Right cardiac atrium (tissue), 5 donors: ENCODE data around the gene CFAP92. TPM values are rescaled to one million over a fixed set of nuclear protein-coding genes. Genes with fewer than 3 reads are reported as not detected.

Experiments
- ATAC-seq, 2 donors: fragments of 200-7000 bp; cut with Tn5 transposase; one replicate each; pipeline versions ENCODE4 v1.8.0 to v1.9.1; 2020; ENCODE audit warnings: moderate library complexity in 2 of 2, mild to moderate bottlenecking in 1 of 2
- DNase-seq, 3 donors: peaks; one replicate each; pipeline ENCODE4 v3.0.0-alpha.2; 2020
- H3K27ac ChIP-seq: one replicate; pipeline ENCODE4 v1.5.1; 2013; ENCODE audit warnings: mild to moderate bottlenecking, low read length, control low read depth, moderate library complexity
- H3K27me3 ChIP-seq: one replicate; pipeline ENCODE4 v1.6.1; 2013; ENCODE audit not compliant: control insufficient read depth, insufficient read depth
- H3K4me1 ChIP-seq: one replicate; pipeline ENCODE4 v1.6.1; 2013; ENCODE audit warnings: low read length; ENCODE audit not compliant: control insufficient read depth, insufficient read depth
- H3K4me3 ChIP-seq: one replicate; pipeline ENCODE4 v1.5.1; 2013; ENCODE audit warnings: low read length, control low read depth
- H3K9me3 ChIP-seq: one replicate; pipeline ENCODE4 v1.6.1; 2013; ENCODE audit warnings: low read length; ENCODE audit not compliant: control insufficient read depth
- WGBS: extraction: QIAGEN DNeasy Blood & Tissue Kit; methylation state at CpG from one replicate; pipeline ENCODE4 v1.1.7; 2013; 5-methylcytosine and 5-hydroxymethylcytosine counted together
- intact Hi-C, 4 donors: fragments of 100-400 bp; cut with DNase I; formaldehyde crosslinking; loops; one replicate each; pipeline versions ENCODE4 v1.11.0 to v1.14.0; 2022 to 2023
- polyA plus RNA-seq: library from polyadenylated mRNA; stranded (reverse); fragments of 200-250 nt; gene quantifications from one replicate; pipeline ENCODE4 v1.2.3, GENCODE V29; 2013
- total RNA-seq, 4 donors: library from RNA; stranded (reverse); fragmentation: NEBNext Ultra II Directional; extraction: Animal tissue kit (Norgen Biotek cat#: 25700); gene quantifications; one replicate each; pipeline ENCODE4 v1.2.1, GENCODE V29; 2021
- donor health status: healthy with polysubstance abuse.
- donor health status: DM: no; HTN: yes; CAD: no.
- donor health status: DM: no; HTN: no; CAD: no.
- donor health status: DM: no; HTN: yes; CAD: no; lungs with severe emphysema.
- donor health status: DM: yes; HTN: yes; CAD: no.

Gene CFAP92
- total and polyA plus RNA-seq, 5 donors = 0.06 to 1.0 (median 0.63) TPM

DNA sequence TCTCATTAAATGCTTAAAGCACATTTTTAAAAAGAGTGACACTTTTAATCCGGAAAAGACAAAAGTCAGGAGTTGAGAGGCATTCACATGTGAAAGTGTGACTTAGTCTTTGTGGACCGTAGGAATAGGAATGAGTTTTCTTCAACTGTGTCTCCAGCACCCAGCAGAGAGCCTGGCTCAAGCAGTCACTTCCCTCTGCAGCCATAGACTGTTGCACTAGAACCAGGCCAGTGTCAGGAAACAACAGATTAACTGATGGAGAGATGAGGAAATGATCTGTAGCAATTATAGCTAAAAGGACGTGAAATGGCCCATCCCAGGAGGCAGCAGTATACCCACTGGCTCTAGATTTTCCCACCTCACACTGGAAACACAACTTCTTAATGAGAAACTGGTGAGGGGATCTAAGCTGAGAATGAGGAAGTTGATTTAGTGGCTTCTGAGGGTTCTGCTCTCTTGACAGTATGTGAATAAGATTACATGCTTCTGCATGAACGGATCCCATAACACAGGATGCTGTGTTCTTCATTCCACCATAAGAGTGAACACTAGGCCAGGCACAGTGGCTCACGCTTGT lies 19.8 kb downstream of the CFAP92 start:
- Histone ChIP-seq H3K4me3 (no peak overlapping the region), H3K27me3 (no peaks in the 10 kb centered on the region), H3K27ac (no peak overlapping the region), H3K4me1 (no peaks in the 10 kb centered on the region), H3K9me3 (no peaks in the 10 kb centered on the region)
- no peak for ATAC-seq
- WGBS = 72% methylated on average over 5 of the region's 5 CpGs
- DNase-seq = no peak
- intact Hi-C loops = loop anchor here in 3 of 4 donors (5.0 to 10.0 kb wide), 3 partner anchors 111 to 281 kb away; partner anchors contain the start of gene COPG1 (in 2 of the 3)

DNA sequence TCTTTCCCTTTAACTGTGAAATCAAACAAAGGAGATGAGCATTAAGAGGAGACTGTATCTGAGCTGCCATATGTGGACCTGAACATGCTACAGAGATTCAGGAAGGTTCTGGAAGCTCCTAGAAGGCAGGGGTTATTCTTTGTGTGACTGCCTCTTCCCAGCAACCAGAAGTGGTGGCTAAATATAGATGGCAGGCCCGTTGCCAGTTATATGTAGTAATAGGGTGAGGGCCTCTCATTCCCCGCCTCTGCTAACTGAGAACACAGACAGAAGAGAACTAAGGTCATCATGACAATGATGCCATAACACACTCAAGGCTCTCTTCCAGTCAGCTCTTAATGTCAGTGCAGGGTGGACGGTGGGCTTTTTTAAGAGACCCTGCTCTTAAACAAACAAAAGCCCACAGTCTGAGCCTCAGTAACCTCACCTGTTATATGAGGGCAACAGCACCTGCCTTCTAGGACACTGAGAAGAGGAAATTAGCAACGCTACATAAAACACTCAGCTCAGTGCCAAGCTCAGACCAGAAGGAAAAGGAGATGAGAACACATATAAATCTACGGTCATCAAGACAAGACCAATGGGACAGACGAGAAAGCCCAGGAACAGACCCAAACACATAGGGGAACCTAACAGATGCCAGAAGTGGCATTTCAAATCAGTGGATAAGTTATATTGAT lies 22.3 kb downstream of the CFAP92 start:
- Histone ChIP-seq H3K27me3 (no peaks in the 10 kb centered on the region), H3K9me3 (no peaks in the 10 kb centered on the region), H3K27ac (no peak overlapping the region), H3K4me1 (no peaks in the 10 kb centered on the region), H3K4me3 (no peak overlapping the region)
- WGBS = 58% methylated on average over 6 of the region's 6 CpGs
- peak; percentile 81 to 84 for ATAC-seq
- peak in 2 of 3 donors; percentile 52 to 63 for DNase-seq
- intact Hi-C loops = loop anchor here (2.0 to 10.0 kb wide), 4 partner anchors 113 to 283 kb away; partner anchors contain the start of gene COPG1 (in 3 of the 4)

DNA sequence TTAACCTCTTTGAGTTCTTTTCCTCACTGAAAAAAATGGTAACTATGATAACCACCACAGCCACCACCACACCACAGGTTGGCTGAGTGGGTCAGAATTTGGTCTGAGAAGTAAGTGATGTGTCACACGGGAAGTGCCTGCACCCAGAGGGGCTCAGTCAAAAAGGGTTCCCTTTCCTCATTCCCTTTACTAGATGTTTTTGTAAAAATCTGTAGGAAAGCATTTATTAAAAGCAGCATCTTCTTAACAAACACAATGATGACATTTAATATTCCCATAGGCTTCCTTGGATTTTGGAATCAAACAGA lies 23.2 kb downstream of the CFAP92 start:
- intact Hi-C loops = loop anchor here (2.0 to 10.0 kb wide), 4 partner anchors 114 to 284 kb away; partner anchors contain the start of gene COPG1 (in 3 of the 4)
- H3K27ac ChIP-seq = no peak overlapping the region
- DNase-seq (no peak), ATAC-seq (no peak)
- H3K4me1 ChIP-seq = no peaks in the 10 kb centered on the region
- 34% methylated on average over 1 of the region's 1 CpG for WGBS
- no peak overlapping the region for H3K4me3 ChIP-seq
- H3K27me3 ChIP-seq = no peaks in the 10 kb centered on the region
- H3K9me3 ChIP-seq = no peaks in the 10 kb centered on the region

DNA sequence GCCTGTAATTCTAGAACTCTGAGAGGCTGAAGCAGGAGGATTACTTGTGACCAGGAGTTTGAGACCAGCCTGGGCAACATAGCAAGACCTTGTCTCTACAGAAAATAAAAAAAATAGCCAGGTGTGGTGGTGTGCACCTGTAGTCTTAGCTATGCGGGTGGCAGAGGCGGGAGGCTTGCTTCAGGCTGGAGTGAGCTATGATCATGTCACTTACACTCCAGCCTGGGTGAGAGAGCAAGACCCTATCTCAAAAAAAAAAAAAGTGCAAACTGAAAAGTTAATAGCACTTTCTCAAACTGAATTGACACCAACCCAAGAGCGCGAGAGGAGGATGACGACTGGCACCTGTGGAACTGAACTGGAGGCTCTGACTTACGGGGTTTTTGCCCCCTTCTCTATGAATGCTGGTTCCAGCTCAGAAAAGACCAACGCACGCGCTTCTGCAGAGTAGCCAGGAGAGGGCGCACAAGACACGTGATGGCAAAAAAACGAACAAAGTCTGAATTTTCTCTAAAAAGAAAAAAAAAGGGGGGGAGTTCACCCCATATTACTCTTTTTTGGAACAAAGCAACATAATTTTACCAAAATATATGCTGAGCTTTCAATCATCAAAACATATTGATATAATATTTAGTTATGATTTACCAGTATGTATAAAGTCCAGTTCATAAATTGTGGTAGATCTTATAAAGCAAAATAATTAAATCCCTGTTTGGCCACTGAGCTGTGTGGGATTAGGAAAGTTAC lies 23.7 kb downstream of the CFAP92 start:
- 9% methylated on average over 12 of the region's 12 CpGs for WGBS
- DNase-seq (peak in 2 of 3 donors; percentile 67 to 70), ATAC-seq (peak in 1 of 2 donors; percentile 41)
- H3K4me1 ChIP-seq = no peaks in the 10 kb centered on the region
- no peak overlapping the region for H3K4me3 ChIP-seq
- no peak overlapping the region for H3K27ac ChIP-seq
- H3K9me3 ChIP-seq = no peaks in the 10 kb centered on the region
- intact Hi-C loops = loop anchor here (2.0 to 10.0 kb wide), 4 partner anchors 115 to 285 kb away; partner anchors contain the start of gene COPG1 (in 3 of the 4)
- H3K27me3 ChIP-seq = no peaks in the 10 kb centered on the region

DNA sequence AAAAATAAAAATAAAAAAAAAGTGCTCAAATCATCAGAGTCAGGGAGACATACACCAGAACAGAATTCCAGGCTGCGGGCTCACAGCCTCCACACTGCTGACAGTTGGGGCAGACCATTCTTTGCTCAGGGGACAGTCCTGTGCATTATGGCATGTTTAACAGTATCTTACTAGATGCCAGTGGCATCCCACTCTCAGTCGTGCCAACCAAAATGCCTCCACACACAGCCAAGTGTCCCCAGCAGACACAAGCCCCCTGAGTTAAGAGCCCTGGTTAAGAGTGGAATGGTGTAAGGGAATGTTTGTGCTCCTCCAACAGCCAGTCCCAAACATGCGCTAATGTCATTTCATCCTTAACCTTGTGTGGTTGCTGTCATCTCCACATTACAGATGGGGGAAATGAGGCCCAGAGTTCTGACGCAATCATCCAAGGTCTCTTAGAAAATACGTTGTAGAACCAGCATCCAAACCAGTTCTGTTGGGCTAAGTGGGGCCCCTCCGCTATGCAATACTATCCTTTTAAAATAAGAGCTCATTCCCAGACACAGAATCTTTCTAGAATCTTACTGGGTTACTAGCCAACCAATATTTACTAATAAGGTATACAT lies 26.0 kb downstream of the CFAP92 start:
- intact Hi-C loops = no loop called here
- no peaks in the 10 kb centered on the region for H3K27me3 ChIP-seq
- DNase-seq = no peak
- 80% methylated on average over 6 of the region's 6 CpGs for WGBS
- no peak overlapping the region for H3K27ac ChIP-seq
- no peak overlapping the region for H3K4me3 ChIP-seq
- no peaks in the 10 kb centered on the region for H3K4me1 ChIP-seq
- H3K9me3 ChIP-seq = no peaks in the 10 kb centered on the region
- no peak for ATAC-seq

DNA sequence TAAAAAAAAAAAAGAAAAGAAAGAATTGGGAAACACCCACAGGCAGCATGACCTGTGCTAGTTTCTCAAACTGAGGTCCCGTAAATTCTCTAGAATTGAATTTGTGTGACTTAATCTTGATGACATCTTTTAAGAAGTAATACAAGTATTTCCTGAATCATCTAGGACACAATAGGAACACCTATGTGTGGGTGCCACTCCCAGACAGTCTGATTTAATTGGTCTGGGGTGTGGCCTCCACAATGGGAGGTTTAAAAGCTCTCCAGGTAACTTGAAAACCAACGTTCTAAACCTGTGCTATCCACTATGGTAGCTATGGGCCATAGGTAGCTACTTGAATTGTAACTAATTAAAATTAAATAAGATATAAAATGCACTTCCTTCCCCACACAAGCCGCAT lies 28.1 kb downstream of the CFAP92 start:
- Histone ChIP-seq H3K4me3 (no peak overlapping the region), H3K4me1 (no peaks in the 10 kb centered on the region), H3K9me3 (no peaks in the 10 kb centered on the region), H3K27me3 (no peaks in the 10 kb centered on the region), H3K27ac (no peak overlapping the region)
- ATAC-seq (no peak), DNase-seq (no peak)
- intact Hi-C loops = no loop called here
- 83% methylated on average over 3 of the region's 3 CpGs for WGBS

DNA sequence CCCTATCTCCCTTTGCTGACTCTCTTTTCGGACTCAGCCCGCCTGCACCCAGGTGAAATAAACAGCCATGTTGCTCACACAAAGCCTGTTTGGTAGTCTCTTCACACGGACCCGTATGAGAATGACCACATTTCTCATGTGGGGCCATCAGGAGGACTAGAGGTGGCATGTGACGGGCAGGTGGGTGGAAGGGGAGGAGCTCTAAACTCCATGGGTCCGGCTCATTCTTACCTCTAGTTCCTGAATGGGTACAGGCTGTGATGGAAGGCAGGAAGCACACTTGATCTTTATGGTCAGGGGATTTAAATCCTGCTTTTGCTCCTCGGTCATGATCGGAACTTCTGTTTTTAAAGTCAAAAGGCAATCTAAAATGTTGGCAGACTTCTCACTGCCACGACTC lies 28.6 kb downstream of the CFAP92 start:
- H3K4me3 ChIP-seq = no peak overlapping the region
- 83% methylated on average over 9 of the region's 9 CpGs for WGBS
- no peak for DNase-seq
- H3K9me3 ChIP-seq = no peaks in the 10 kb centered on the region
- H3K4me1 ChIP-seq = no peaks in the 10 kb centered on the region
- no peak overlapping the region for H3K27ac ChIP-seq
- no peak for ATAC-seq
- intact Hi-C loops = no loop called here
- H3K27me3 ChIP-seq = no peaks in the 10 kb centered on the region

DNA sequence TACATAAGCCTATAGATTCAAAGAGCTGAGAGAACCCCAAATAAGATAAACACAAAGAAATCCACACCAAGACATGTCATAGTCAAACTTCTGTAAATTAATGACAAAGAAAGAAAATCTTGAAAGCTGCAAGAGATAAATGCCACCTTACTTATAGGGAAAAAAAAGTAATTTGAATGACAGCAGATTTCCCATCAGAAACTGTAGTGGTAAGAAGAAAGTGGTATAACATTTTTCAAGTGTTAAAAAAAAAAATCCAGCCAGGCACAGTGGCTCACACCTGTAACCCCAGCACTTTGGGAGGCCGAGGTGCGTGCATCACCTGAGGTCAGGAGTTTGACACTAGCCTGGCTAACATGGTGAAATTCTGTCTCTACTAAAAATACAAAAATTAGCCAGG lies 37.4 kb downstream of the CFAP92 start:
- Histone ChIP-seq H3K27me3 (no peaks in the 10 kb centered on the region), H3K9me3 (no peaks in the 10 kb centered on the region), H3K4me1 (no peaks in the 10 kb centered on the region), H3K27ac (no peak overlapping the region), H3K4me3 (no peak overlapping the region)
- ATAC-seq (no peak), DNase-seq (no peak)
- 93% methylated on average over 2 of the region's 2 CpGs for WGBS
- intact Hi-C loops = no loop called here

DNA sequence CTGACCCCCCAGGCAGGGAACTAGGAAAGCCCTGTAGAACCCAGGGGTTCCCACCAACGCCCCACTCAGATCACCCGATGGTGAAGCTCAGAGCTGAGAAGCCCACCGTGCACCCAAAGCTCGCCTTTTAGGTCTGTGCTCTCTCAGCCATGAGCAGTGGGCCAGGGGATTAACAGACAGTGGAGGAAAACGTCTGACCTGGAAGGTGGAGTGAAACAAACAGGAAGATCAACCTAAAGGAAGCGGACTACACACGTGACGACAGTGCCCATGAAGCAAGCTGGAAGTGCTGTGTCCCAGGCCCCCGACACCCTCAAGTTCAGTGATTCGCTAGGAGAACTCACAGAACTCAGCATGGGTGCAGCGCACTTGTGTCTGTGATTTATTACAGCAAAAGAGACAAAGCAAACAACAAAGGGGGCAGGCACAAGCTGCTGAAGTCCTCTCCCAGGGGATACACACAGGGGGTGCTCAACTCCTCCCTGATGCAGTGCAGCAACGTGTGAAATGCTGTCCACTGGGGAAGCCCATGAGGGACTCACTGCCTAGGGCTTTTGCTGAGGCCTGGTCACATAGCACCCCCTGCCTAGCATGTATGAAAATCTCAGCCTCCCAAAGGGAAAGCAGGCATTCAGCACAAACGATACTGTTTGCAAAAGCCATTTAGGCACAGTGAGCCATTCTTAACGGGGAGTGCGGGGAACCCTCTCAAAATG lies 43.5 kb downstream of the CFAP92 start:
- no peak for DNase-seq
- Histone ChIP-seq H3K4me1 (no peaks in the 10 kb centered on the region), H3K27ac (no peak overlapping the region), H3K27me3 (no peaks in the 10 kb centered on the region), H3K4me3 (no peak overlapping the region), H3K9me3 (no peaks in the 10 kb centered on the region)
- intact Hi-C loops = no loop called here
- ATAC-seq = peak in 1 of 2 donors; percentile 60
- 66% methylated on average over 15 of the region's 15 CpGs for WGBS

DNA sequence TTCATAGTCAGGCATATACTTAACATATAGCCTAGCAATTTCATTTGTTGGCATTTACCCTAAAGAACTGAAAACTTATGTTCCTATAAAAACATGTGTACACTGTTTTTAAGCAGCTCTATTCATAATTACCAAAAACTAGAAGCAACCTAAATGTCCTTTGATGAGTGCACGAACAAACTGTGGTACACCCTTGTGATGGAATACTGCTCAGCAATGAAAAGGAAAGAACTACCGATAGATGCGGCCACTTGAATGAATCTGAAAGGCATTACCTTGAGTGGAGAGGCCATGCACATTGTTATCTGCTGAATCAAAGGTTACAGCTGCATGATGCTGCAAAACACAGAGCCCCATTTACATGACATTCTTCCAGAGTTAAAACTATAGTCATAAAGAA lies 44.7 kb downstream of the CFAP92 start:
- intact Hi-C loops = no loop called here
- no peak for ATAC-seq
- 98% methylated on average over 3 of the region's 3 CpGs for WGBS
- Histone ChIP-seq H3K4me3 (no peak overlapping the region), H3K27me3 (no peaks in the 10 kb centered on the region), H3K27ac (no peak overlapping the region), H3K4me1 (no peaks in the 10 kb centered on the region), H3K9me3 (no peaks in the 10 kb centered on the region)
- DNase-seq = no peak
